ENCODE data around the gene VAT1.

DNA sequence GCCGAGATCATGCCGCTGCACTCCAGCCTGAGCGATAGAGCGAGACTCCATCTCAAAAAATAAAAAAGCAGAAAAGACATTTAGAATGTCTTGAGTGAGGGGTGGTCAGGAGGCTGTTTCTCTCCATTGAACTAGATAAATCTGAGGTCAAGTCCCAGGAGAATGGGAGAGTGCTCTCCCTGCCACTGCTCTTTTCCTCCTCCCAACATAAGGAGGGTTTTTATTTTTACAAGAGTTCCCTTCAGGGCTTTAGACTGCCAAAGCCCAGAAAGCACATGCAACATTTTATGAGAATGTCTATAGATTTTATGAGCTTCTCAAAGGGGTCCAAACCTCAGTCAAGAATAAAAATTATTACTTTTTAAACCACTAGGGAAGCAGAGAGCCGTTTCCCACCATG, 4.4 kb upstream of the VAT1 start:
- no peak for TF ChIP-seq EZH2 (IDR thresholded peaks at IDR 0.05; ENCODE audit: borderline replicate concordance, insufficient read depth, low read depth, low read length, poor library complexity, severe bottlenecking)
- TF ChIP-seq, protein P1, sequence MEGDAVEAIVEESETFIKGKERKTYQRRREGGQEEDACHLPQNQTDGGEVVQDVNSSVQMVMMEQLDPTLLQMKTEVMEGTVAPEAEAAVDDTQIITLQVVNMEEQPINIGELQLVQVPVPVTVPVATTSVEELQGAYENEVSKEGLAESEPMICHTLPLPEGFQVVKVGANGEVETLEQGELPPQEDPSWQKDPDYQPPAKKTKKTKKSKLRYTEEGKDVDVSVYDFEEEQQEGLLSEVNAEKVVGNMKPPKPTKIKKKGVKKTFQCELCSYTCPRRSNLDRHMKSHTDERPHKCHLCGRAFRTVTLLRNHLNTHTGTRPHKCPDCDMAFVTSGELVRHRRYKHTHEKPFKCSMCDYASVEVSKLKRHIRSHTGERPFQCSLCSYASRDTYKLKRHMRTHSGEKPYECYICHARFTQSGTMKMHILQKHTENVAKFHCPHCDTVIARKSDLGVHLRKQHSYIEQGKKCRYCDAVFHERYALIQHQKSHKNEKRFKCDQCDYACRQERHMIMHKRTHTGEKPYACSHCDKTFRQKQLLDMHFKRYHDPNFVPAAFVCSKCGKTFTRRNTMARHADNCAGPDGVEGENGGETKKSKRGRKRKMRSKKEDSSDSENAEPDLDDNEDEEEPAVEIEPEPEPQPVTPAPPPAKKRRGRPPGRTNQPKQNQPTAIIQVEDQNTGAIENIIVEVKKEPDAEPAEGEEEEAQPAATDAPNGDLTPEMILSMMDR (IDR thresholded peaks at IDR 0.05), result no peak

All from B cell (primary cell).